Measurements from ENCODE around the gene ACSS2. TPM values are rescaled to one million over a fixed set of nuclear protein-coding genes. Genes with fewer than 3 reads are reported as not detected.

ACSS2 gene
- total RNA-seq, 1 donor from 2014 or later, result 25.0 TPM

- TF ChIP-seq CTCF (IDR thresholded peaks at IDR 0.05) (no peak), EZH2 (IDR thresholded peaks at IDR 0.05) (no peak), EZH2phosphoT487 (IDR thresholded peaks at IDR 0.05) (no peak)
- no peaks in the 10 kb centered on the region for H3K79me2 ChIP-seq (ENCODE audit: low read depth)
- no peaks in the 10 kb centered on the region for H3K27me3 ChIP-seq
- no peak overlapping the region for H2AFZ ChIP-seq (replicated peaks)
- H3K4me1 Mint-ChIP-seq, result peaks cover 8% of the 10 kb centered on the region
- peaks cover 10% of the 10 kb centered on the region for H3K27me3 Mint-ChIP-seq (ENCODE audit: insufficient read depth, low read depth)
- no peak overlapping the region for H3K4me2 ChIP-seq
- no peak for DNase-seq (ENCODE audit: low spot score)
- no peak overlapping the region for H3K9ac ChIP-seq
- no peak overlapping the region for H3K4me3 Mint-ChIP-seq
- H3K4me3 ChIP-seq, result no peak overlapping the region
- H3K9me3 ChIP-seq (ENCODE audit: low read depth), result no peaks in the 10 kb centered on the region
- H3K9me3 Mint-ChIP-seq, result no peaks in the 10 kb centered on the region
- no peak overlapping the region for H3K27ac ChIP-seq
- no peaks in the 10 kb centered on the region for H3F3A ChIP-seq (ENCODE audit: low read depth)
- no peaks in the 10 kb centered on the region for H3K36me3 ChIP-seq
- H4K20me1 ChIP-seq (ENCODE audit: low read depth), result no peaks in the 10 kb centered on the region
- peaks cover 8% of the 10 kb centered on the region for H3K4me1 ChIP-seq
- H3K36me3 Mint-ChIP-seq, result no peaks in the 10 kb centered on the region
- no peak overlapping the region for H3K27ac Mint-ChIP-seq
Measured at GRCh38 chr20:34974246-34974645, 97.8 kb downstream of the ACSS2 start.

GRCh38 chr20:34976286-34976685 is 99.9 kb downstream of the ACSS2 start:
- H3K27me3 Mint-ChIP-seq (ENCODE audit: insufficient read depth, low read depth), result peaks cover 7% of the 10 kb centered on the region
- Histone ChIP-seq H3F3A (ENCODE audit: low read depth) (no peaks in the 10 kb centered on the region), H3K79me2 (ENCODE audit: low read depth) (no peaks in the 10 kb centered on the region), H3K4me1 (peaks cover 7% of the 10 kb centered on the region), H3K9me3 (ENCODE audit: low read depth) (no peaks in the 10 kb centered on the region), H3K4me2 (no peak overlapping the region), H3K36me3 (no peaks in the 10 kb centered on the region), H2AFZ (replicated peaks) (no peak overlapping the region), H4K20me1 (ENCODE audit: low read depth) (no peaks in the 10 kb centered on the region), H3K4me3 (no peak overlapping the region), H3K27me3 (no peaks in the 10 kb centered on the region), H3K9ac (no peak overlapping the region), H3K27ac (no peak overlapping the region)
- DNase-seq (ENCODE audit: low spot score), result no peak
- H3K36me3 Mint-ChIP-seq, result no peaks in the 10 kb centered on the region
- no peak overlapping the region for H3K27ac Mint-ChIP-seq
- H3K4me3 Mint-ChIP-seq, result no peak overlapping the region
- no peak for TF ChIP-seq EZH2phosphoT487 (IDR thresholded peaks at IDR 0.05)
- TF ChIP-seq CTCF (IDR thresholded peaks at IDR 0.05), result no peak
- TF ChIP-seq EZH2 (IDR thresholded peaks at IDR 0.05), result no peak
- H3K9me3 Mint-ChIP-seq, result no peaks in the 10 kb centered on the region
- H3K4me1 Mint-ChIP-seq, result peaks cover 13% of the 10 kb centered on the region

Other genes with a start within 250 kb of the ACSS2 start
- gene PIGU, start 199.5 kb upstream of the ACSS2 start, total RNA-seq (ENCODE audit: low replicate concordance), result 35.6 and 40.1 TPM in 2 replicates
- gene TP53INP2, start 172.3 kb upstream of the ACSS2 start, total RNA-seq (ENCODE audit: low replicate concordance), result 1.1 TPM in 2 replicates
- gene NCOA6, start 51.0 kb upstream of the ACSS2 start, total RNA-seq (ENCODE audit: low replicate concordance), result 10.9 and 14.3 TPM in 2 replicates
- 9.1 and 22.3 TPM in 2 replicates for gene GGT7, start 3.8 kb upstream of the ACSS2 start, total RNA-seq (ENCODE audit: low replicate concordance)
- 63.9 and 96.4 TPM in 2 replicates for gene GSS, start 79.2 kb downstream of the ACSS2 start, total RNA-seq (ENCODE audit: low replicate concordance)
- gene MYH7B, start 79.3 kb downstream of the ACSS2 start, total RNA-seq (ENCODE audit: low replicate concordance), result 0.03 TPM in 1 of 2 replicates, not detected in the other
- gene TRPC4AP, start 216.2 kb downstream of the ACSS2 start, total RNA-seq (ENCODE audit: low replicate concordance), result 73.0 and 96.4 TPM in 2 replicates